GM18870 (cell line): ENCODE measurements around the gene ZBTB7C.

ENCODE experiments used
- ATAC-seq: cut with Tn5 transposase; IDR thresholded peaks from one replicate; pipeline ENCODE4 v1.9.1; 2021; ENCODE audit warnings: moderate library complexity; ENCODE audit not compliant: unreplicated experiment

The ZBTB7C gene

GRCh38 chr18:48105317-48105716, 303.9 kb downstream of the ZBTB7C start:
- ATAC-seq: no peak

GRCh38 chr18:48104705-48105104, 304.5 kb downstream of the ZBTB7C start:
- ATAC-seq: no peak

GRCh38 chr18:48100651-48101165, 308.5 kb downstream of the ZBTB7C start:
- no peak for ATAC-seq

- ATAC-seq: no peak
These were observed 309.0 kb downstream of the ZBTB7C start for GRCh38 chr18:48100165-48100575.

- ATAC-seq: no peak
These were observed 309.6 kb downstream of the ZBTB7C start for GRCh38 chr18:48099481-48100164.

GRCh38 chr18:48098538-48098937, 310.6 kb downstream of the ZBTB7C start:
- no peak for ATAC-seq

- no peak for ATAC-seq
These were observed 311.2 kb downstream of the ZBTB7C start for GRCh38 chr18:48098007-48098406.

GRCh38 chr18:48095726-48096125, 313.5 kb downstream of the ZBTB7C start:
- ATAC-seq: no peak

GRCh38 chr18:48093104-48093503, 316.1 kb downstream of the ZBTB7C start:
- no peak for ATAC-seq

GRCh38 chr18:48091869-48092497, 317.2 kb downstream of the ZBTB7C start:
- no peak for ATAC-seq

- no peak for ATAC-seq
These were observed 318.5 kb downstream of the ZBTB7C start for GRCh38 chr18:48090702-48091101.

GRCh38 chr18:48090021-48090420, 319.2 kb downstream of the ZBTB7C start:
- no peak for ATAC-seq

- no peak for ATAC-seq
These were observed 323.2 kb downstream of the ZBTB7C start for GRCh38 chr18:48085781-48086487.

GRCh38 chr18:48084858-48085257, 324.3 kb downstream of the ZBTB7C start:
- no peak for ATAC-seq

- no peak for ATAC-seq
These were observed 325.0 kb downstream of the ZBTB7C start for GRCh38 chr18:48084041-48084757.

- no peak for ATAC-seq
These were observed 328.6 kb downstream of the ZBTB7C start for GRCh38 chr18:48080546-48080945.

GRCh38 chr18:48079885-48080284, 329.3 kb downstream of the ZBTB7C start:
- ATAC-seq: no peak

GRCh38 chr18:48078448-48078847, 330.7 kb downstream of the ZBTB7C start:
- no peak for ATAC-seq

- no peak for ATAC-seq
These were observed 331.9 kb downstream of the ZBTB7C start for GRCh38 chr18:48077291-48077690.

GRCh38 chr18:48076461-48076860, 332.7 kb downstream of the ZBTB7C start:
- ATAC-seq: no peak

- no peak for ATAC-seq
These were observed 333.5 kb downstream of the ZBTB7C start for GRCh38 chr18:48075707-48076093.
